HepG2 (cell line): ENCODE measurements around the gene LDLRAD4. TPM values are rescaled to one million over a fixed set of nuclear protein-coding genes. Genes with fewer than 3 reads are reported as not detected.

ENCODE experiments used
- ARID2 ChIP-seq: sonication (generic); formaldehyde crosslinking; IDR thresholded peaks from 2 replicates; pipeline ENCODE4 v1.8.1; 2022; ENCODE audit warnings: mild to moderate bottlenecking, missing genetic modification reagents, borderline replicate concordance
- EEA1 ChIP-seq: sonication (generic); formaldehyde crosslinking; IDR thresholded peaks from 2 replicates; pipeline ENCODE4 v1.5.1; 2020; ENCODE audit warnings: mild to moderate bottlenecking, missing genetic modification reagents, borderline replicate concordance
- ELF1 ChIP-seq: sonication (generic); formaldehyde crosslinking; IDR thresholded peaks from 2 replicates; pipeline ENCODE4 v1.4.0; 2020; ENCODE audit warnings: missing genetic modification reagents
- GATA4 ChIP-seq: sonication (generic); IDR thresholded peaks from 2 replicates; pipeline ENCODE4 v1.6.1; 2016; ENCODE audit warnings: antibody characterized with exemption, low read depth, borderline replicate concordance
- GPBP1L1 ChIP-seq: sonication (generic); formaldehyde crosslinking; IDR thresholded peaks from 2 replicates; pipeline ENCODE4 v1.5.0; 2020; ENCODE audit warnings: mild to moderate bottlenecking, missing genetic modification reagents
- HDAC6 ChIP-seq: fragments of 200-600 bp; sonication (generic); IDR thresholded peaks from 2 replicates; pipeline ENCODE4 v1.7.0; 2017; ENCODE audit warnings: mild to moderate bottlenecking, antibody characterized with exemption, low read length, low read depth
- HMGA1 ChIP-seq: sonication (generic); formaldehyde crosslinking; conservative IDR thresholded peaks from 2 replicates; pipeline ENCODE4 v1.4.0; 2020; ENCODE audit warnings: missing genetic modification reagents
- JUND ChIP-seq: sonication (generic); formaldehyde crosslinking; IDR thresholded peaks from 2 replicates; pipeline ENCODE4 v1.8.0; 2022; ENCODE audit warnings: mild to moderate bottlenecking, missing genetic modification reagents
- NR0B2 ChIP-seq: sonication (generic); formaldehyde crosslinking; IDR thresholded peaks from 2 replicates; pipeline ENCODE4 v1.4.0; 2020; ENCODE audit warnings: mild to moderate bottlenecking, missing genetic modification reagents
- RBAK ChIP-seq: sonication (generic); formaldehyde crosslinking; IDR thresholded peaks from 2 replicates; pipeline ENCODE4 v1.5.1; 2020; ENCODE audit warnings: mild to moderate bottlenecking, missing genetic modification reagents
- RBM22 ChIP-seq: fragments of 200-400 bp; formaldehyde crosslinking; optimal IDR thresholded peaks from 2 replicates; pipeline ENCODE3; 2017; ENCODE audit warnings: mild to moderate bottlenecking, low read length, moderate library complexity
- SETDB1 ChIP-seq: sonication (generic); formaldehyde crosslinking; IDR thresholded peaks from 2 replicates; pipeline ENCODE4 v1.5.1; 2020; ENCODE audit warnings: missing genetic modification reagents, mild to moderate bottlenecking, borderline replicate concordance
- SIX4 ChIP-seq: sonication (generic); formaldehyde crosslinking; IDR thresholded peaks from 2 replicates; pipeline ENCODE4 v1.4.0; 2020; ENCODE audit warnings: missing genetic modification reagents
- THRA ChIP-seq: sonication (generic); formaldehyde crosslinking; IDR thresholded peaks from 2 replicates; pipeline ENCODE4 v1.4.0; 2020; ENCODE audit warnings: missing genetic modification reagents, borderline replicate concordance
- ZBTB21 ChIP-seq: sonication (generic); formaldehyde crosslinking; IDR thresholded peaks from 2 replicates; pipeline ENCODE4 v1.4.0; 2020; ENCODE audit warnings: missing genetic modification reagents
- ZBTB25 ChIP-seq: IDR thresholded peaks from 2 replicates; pipeline ENCODE4 v1.6.1; 2018; ENCODE audit warnings: missing genetic modification reagents
- ZBTB26 ChIP-seq: IDR thresholded peaks from 2 replicates; pipeline ENCODE4 v1.6.1; 2016; ENCODE audit warnings: missing compliant biosample characterization, missing genetic modification reagents, borderline replicate concordance
- ZNF350 ChIP-seq: sonication (generic); formaldehyde crosslinking; IDR thresholded peaks from 2 replicates; pipeline ENCODE4 v1.4.0; 2020; ENCODE audit warnings: mild to moderate bottlenecking, low read depth, missing genetic modification reagents, borderline replicate concordance
- ZNF484 ChIP-seq: sonication (generic); formaldehyde crosslinking; IDR thresholded peaks from 2 replicates; pipeline ENCODE4 v1.5.1; 2020; ENCODE audit warnings: mild to moderate bottlenecking, low read depth, missing genetic modification reagents, borderline replicate concordance
- ZNF792 ChIP-seq: IDR thresholded peaks from 2 replicates; pipeline ENCODE4 v1.6.1; 2016
- ZNF83 ChIP-seq: sonication (generic); formaldehyde crosslinking; IDR thresholded peaks from 2 replicates; pipeline ENCODE4 v1.4.0; 2020; ENCODE audit warnings: missing genetic modification reagents, mild to moderate bottlenecking, borderline replicate concordance
- ZXDC ChIP-seq: sonication (generic); formaldehyde crosslinking; IDR thresholded peaks from 2 replicates; pipeline ENCODE4 v1.5.0; 2020; ENCODE audit warnings: mild to moderate bottlenecking, missing genetic modification reagents
- polyA plus RNA-seq, 8 experiments: library from polyadenylated mRNA; depleted of rRNA in 3 of 8; stranded (reverse) in 7 of 8; unstranded in 1 of 8; fragments of >200 nt; fragmentation: Illumina TruSeq in 4 of 8; extraction: Trizol in 4 of 8; gene quantifications; 2 replicates each; pipeline versions ENCODE4 v1.2.1 to v1.2.3, GENCODE V29; 2011 to 2016; ENCODE audit warnings: low read depth in 4 of 8, missing spikeins in 1 of 8, mixed read lengths in 1 of 8; ENCODE audit not compliant: insufficient read depth in 1 of 8
- total RNA-seq, 5 experiments: library from RNA; depleted of rRNA; stranded (reverse); fragments of >200 nt; fragmentation: Illumina TruSeq; extraction: Trizol; gene quantifications; 2 replicates each; pipeline ENCODE4 v1.2.3, GENCODE V29; 2016; ENCODE audit warnings: low read depth in 1 of 5

The LDLRAD4 gene
- total and polyA plus RNA-seq, 2 of the 13 experiments (the other 11 are each of a cell fraction or from before 2014, with no cell fraction given) = 13.6 to 20.9 TPM

- TF ChIP-seq ZNF350 = no peak
- no peak for TF ChIP-seq SIX4
- TF ChIP-seq JUND (CRISPR knock-in tag) = no peak
- TF ChIP-seq ZBTB21 (CRISPR knock-in tag) = no peak
- peak; percentile 49; the same call in 1 of the 2 replicates for TF ChIP-seq ZNF792 (CRISPR knock-in tag)
- TF ChIP-seq EEA1 (CRISPR knock-in tag) = no peak
- TF ChIP-seq HDAC6 = no peak
- TF ChIP-seq GPBP1L1 = no peak
- TF ChIP-seq RBM22 = no peak
- TF ChIP-seq RBAK = no peak
- TF ChIP-seq ZXDC (CRISPR knock-in tag) = no peak
- TF ChIP-seq ELF1 (CRISPR knock-in tag) = no peak
- no peak for TF ChIP-seq SETDB1 (CRISPR knock-in tag)
- peak; percentile 35; the same call in 1 of the 2 replicates for TF ChIP-seq THRA (CRISPR knock-in tag)
- TF ChIP-seq ZBTB26 = no peak
- TF ChIP-seq ARID2 (CRISPR knock-in tag) = no peak
- no peak for TF ChIP-seq ZNF484 (CRISPR knock-in tag)
- TF ChIP-seq GATA4 = no peak; the same call in 1 of the 2 replicates
- no peak for TF ChIP-seq HMGA1 (CRISPR knock-in tag)
- 0 out of 2 replicates have a peak, but pooled peaks have one; percentile 21 for TF ChIP-seq ZBTB25 (CRISPR knock-in tag)
- no peak for TF ChIP-seq ZNF83
- no peak for TF ChIP-seq NR0B2 (CRISPR knock-in tag)
Observed at GRCh38 chr18:13338318-13338717, 119.8 kb downstream of the LDLRAD4 start (continued).
